Gastroesophageal sphincter (tissue), 3 donors: ENCODE results near the gene PHOX2A.

Source experiments
- CTCF ChIP-seq, 4 experiments: fragments of 200-600 bp in 2 of 4; fragments of 450-650 bp in 2 of 4; sonication (generic) in 1 of 4; IDR thresholded peaks; one replicate each; pipeline ENCODE4 v1.5.1; 2017 to 2019; ENCODE audit warnings: antibody characterized with exemption in 4 of 4, mild to moderate bottlenecking in 2 of 4, moderate library complexity in 2 of 4
- EP300 ChIP-seq: sonication (generic); formaldehyde crosslinking; IDR thresholded peaks from one replicate; pipeline ENCODE4 v1.6.1; 2017; ENCODE audit warnings: antibody characterized with exemption, mild to moderate bottlenecking
- POLR2A ChIP-seq, 2 donors: fragments of 450-650 bp; IDR thresholded peaks; one replicate each; pipeline ENCODE4 v1.6.1; 2017; ENCODE audit warnings: antibody characterized with exemption in 2 of 2, mild to moderate bottlenecking in 2 of 2, moderate library complexity in 1 of 2
- POLR2AphosphoS5 ChIP-seq: sonication (generic); formaldehyde crosslinking; IDR thresholded peaks from one replicate; pipeline ENCODE4 v1.6.1; 2017; ENCODE audit warnings: antibody characterized with exemption

- TF ChIP-seq POLR2A (IDR thresholded peaks at IDR 0.05) (no peak), CTCF (IDR thresholded peaks at IDR 0.05) (no peak), EP300 (no peak), POLR2AphosphoS5 (no peak)
These were observed 1.8 kb downstream of the PHOX2A start for GRCh38 chr11:72242141-72242540.
